A549 treated with DMSO at 1 μM for 4 hours (cell line): ENCODE data around the gene HMGCR. TPM values are rescaled to one million over a fixed set of nuclear protein-coding genes. Genes with fewer than 3 reads are reported as not detected.

Source experiments
- total RNA-seq: library from RNA; stranded (reverse); fragments of 200-300 nt; extraction: Qiagen RNA extraction; gene quantifications from 5 replicates; pipeline ENCODE4 v1.2.3, GENCODE V29; 2022; ENCODE audit warnings: low read depth

HMGCR gene
- total RNA-seq: 29.9 to 34.1 TPM (median 31.5 TPM) in 5 replicates

GRCh38 chr5:75336615-75337336, at the start of gene HMGCR:
HMGCR (plus strand) TSS chr5:75337220; CDS start chr5:75342606, 5,386 bp downstream.

Other genes starting within 250 kb of the HMGCR start
- 0.05 to 0.08 TPM (median 0.08 TPM) in 5 replicates for gene ANKRD31, start 100.3 kb upstream of the HMGCR start, total RNA-seq
- gene CERT1, start 174.4 kb downstream of the HMGCR start, total RNA-seq: 25.6 to 33.8 TPM (median 29.7 TPM) in 5 replicates
- 9.2 to 15.2 TPM (median 12.5 TPM) in 5 replicates for gene POLK, start 174.7 kb downstream of the HMGCR start, total RNA-seq